ENCODE data around the gene SETD3. TPM values are rescaled to one million over a fixed set of nuclear protein-coding genes. Genes with fewer than 3 reads are reported as not detected.

Gene SETD3
- total and polyA plus RNA-seq, 2 experiments from 2014 or later = 60.1 to 67.5 TPM

GRCh38 chr14:99391671-99392070 lies 89.0 kb downstream of the SETD3 start:
- Histone ChIP-seq H3K27me3 (no peaks in the 10 kb centered on the region), H3K4me1 (ENCODE audit: low read depth) (no peaks in the 10 kb centered on the region), H3K4me3 (no peak overlapping the region), H3K36me3 (peaks cover 5% of the 10 kb centered on the region), H3K9me3 (ENCODE audit: low read depth) (no peaks in the 10 kb centered on the region), H3K27ac (no peak overlapping the region)
- TF ChIP-seq, protein P1, sequence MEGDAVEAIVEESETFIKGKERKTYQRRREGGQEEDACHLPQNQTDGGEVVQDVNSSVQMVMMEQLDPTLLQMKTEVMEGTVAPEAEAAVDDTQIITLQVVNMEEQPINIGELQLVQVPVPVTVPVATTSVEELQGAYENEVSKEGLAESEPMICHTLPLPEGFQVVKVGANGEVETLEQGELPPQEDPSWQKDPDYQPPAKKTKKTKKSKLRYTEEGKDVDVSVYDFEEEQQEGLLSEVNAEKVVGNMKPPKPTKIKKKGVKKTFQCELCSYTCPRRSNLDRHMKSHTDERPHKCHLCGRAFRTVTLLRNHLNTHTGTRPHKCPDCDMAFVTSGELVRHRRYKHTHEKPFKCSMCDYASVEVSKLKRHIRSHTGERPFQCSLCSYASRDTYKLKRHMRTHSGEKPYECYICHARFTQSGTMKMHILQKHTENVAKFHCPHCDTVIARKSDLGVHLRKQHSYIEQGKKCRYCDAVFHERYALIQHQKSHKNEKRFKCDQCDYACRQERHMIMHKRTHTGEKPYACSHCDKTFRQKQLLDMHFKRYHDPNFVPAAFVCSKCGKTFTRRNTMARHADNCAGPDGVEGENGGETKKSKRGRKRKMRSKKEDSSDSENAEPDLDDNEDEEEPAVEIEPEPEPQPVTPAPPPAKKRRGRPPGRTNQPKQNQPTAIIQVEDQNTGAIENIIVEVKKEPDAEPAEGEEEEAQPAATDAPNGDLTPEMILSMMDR (IDR thresholded peaks at IDR 0.05; ENCODE audit: low read depth, low read length) = no peak
- DNase-seq (ENCODE audit: low read depth in 1 of 2, low spot score in 1 of 2) = peak in 1 of 2 donors; percentile 10

DNA sequence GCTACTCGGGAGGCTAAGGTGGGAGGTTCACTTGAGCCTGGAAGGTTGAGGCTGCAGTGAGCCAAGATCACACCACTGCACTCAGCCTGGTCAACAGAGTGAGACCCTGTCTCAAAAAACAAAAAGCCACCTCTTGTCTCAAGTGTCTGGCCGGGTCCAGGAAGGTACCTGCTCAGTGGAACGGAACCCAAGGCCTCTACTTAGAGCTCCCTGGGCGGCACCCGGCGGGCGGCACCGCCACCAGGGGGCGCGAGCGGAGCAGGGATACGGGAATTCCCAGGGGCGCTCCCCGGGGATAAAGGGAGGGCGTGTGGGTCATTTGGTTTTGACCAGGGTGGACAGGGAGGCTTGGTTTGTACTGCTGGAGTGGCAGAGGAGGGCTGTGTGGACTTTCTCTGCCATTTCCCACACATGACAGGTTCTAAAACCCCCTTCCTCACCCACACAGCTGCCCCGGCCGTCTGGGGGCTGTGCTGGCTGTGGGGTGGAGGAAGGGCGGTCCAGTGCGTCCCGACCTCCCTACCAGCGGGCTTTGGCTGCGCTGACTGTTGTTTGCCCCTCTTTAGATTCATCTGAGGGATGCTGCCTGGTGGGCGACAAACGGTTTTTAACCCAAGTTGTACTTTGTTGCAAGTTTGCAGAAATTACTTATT lies 91.4 kb downstream of the SETD3 start:
- Histone ChIP-seq H3K27me3 (no peaks in the 10 kb centered on the region), H3K4me1 (ENCODE audit: low read depth) (no peaks in the 10 kb centered on the region), H3K27ac (no peak overlapping the region), H3K9me3 (ENCODE audit: low read depth) (no peaks in the 10 kb centered on the region), H3K36me3 (no peaks in the 10 kb centered on the region), H3K4me3 (no peak overlapping the region)
- peak; percentile 46 to 67 for DNase-seq (ENCODE audit: low read depth in 1 of 2, low spot score in 1 of 2)
- TF ChIP-seq, protein P1 (IDR thresholded peaks at IDR 0.05; ENCODE audit: low read depth, low read length) = peak; percentile 84

DNA sequence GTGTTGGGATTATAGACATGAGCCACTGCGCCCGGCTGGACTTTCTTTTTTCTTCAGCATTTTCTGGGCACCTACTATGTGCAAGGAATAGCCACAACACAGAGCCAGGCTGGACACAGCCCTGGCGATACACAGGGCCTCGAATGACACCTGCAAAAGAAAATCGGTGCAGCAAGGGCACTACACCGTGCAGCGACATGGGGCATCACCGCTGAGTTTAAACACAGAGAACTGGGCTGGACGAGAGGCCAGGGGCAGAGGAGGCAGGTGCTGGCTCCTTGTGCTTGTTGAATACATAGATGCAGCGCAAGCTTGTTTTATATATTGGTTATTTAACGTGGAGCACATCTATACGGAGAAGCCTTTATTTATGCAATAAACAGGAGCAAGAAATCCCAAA lies 92.4 kb downstream of the SETD3 start:
- TF ChIP-seq, protein P1 (IDR thresholded peaks at IDR 0.05; ENCODE audit: low read depth, low read length) = no peak
- Histone ChIP-seq H3K27me3 (no peaks in the 10 kb centered on the region), H3K4me1 (ENCODE audit: low read depth) (no peaks in the 10 kb centered on the region), H3K27ac (no peak overlapping the region), H3K9me3 (ENCODE audit: low read depth) (no peaks in the 10 kb centered on the region), H3K4me3 (no peak overlapping the region), H3K36me3 (no peaks in the 10 kb centered on the region)
- DNase-seq (ENCODE audit: low read depth in 1 of 2, low spot score in 1 of 2) = no peak

DNA sequence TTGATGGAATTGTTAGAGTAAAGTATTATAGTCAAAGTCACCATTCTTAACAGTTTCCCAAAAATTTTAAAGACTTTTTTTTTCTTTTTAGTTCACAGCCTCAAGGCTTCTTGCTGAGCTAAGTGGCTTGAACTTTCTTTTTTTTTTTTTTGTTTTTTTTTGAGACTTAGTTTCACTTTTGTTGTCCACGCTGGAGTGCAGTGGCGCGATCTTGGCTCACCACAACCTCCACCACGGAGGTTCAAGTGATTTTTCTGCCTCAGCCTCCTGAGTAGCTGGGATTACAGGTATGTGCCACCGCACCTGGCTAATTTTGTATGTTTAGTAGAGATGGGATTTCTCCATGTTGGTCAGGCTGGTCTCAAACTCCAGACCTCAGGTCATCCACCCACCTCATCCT lies 92.8 kb downstream of the SETD3 start:
- TF ChIP-seq, protein P1 (IDR thresholded peaks at IDR 0.05; ENCODE audit: low read depth, low read length) = no peak
- Histone ChIP-seq H3K4me3 (no peak overlapping the region), H3K36me3 (no peaks in the 10 kb centered on the region), H3K9me3 (ENCODE audit: low read depth) (no peaks in the 10 kb centered on the region), H3K27me3 (no peaks in the 10 kb centered on the region), H3K4me1 (ENCODE audit: low read depth) (no peaks in the 10 kb centered on the region), H3K27ac (no peak overlapping the region)
- no peak for DNase-seq (ENCODE audit: low read depth in 1 of 2, low spot score in 1 of 2)

- no peaks in the 10 kb centered on the region for H3K27me3 ChIP-seq
- H3K27ac ChIP-seq = no peak overlapping the region
- H3K9me3 ChIP-seq (ENCODE audit: low read depth) = no peaks in the 10 kb centered on the region
- TF ChIP-seq, protein P1 (IDR thresholded peaks at IDR 0.05; ENCODE audit: low read depth, low read length) = no peak
- no peaks in the 10 kb centered on the region for H3K36me3 ChIP-seq
- DNase-seq (ENCODE audit: low read depth in 1 of 2, low spot score in 1 of 2) = no peak
- no peaks in the 10 kb centered on the region for H3K4me1 ChIP-seq (ENCODE audit: low read depth)
- H3K4me3 ChIP-seq = no peak overlapping the region
Measured at GRCh38 chr14:99384450-99385417, 95.9 kb downstream of the SETD3 start.

All from cardiac muscle cell (in vitro differentiated cells and primary cell).